K562 (cell line): ENCODE measurements around the gene SUPT7L. TPM values are rescaled to one million over a fixed set of nuclear protein-coding genes. Genes with fewer than 3 reads are reported as not detected.

Source experiments
- ATF3 ChIP-seq, 2 experiments: fragments of 450-650 bp in 1 of 2; sonication (generic) in 1 of 2; formaldehyde crosslinking in 1 of 2; IDR thresholded peaks in 1 of 2; conservative IDR thresholded peaks in 1 of 2; 2 replicates each; pipeline versions ENCODE4 v1.6.1 to v1.8.1; 2016 to 2023; ENCODE audit warnings: mild to moderate bottlenecking in 2 of 2, moderate library complexity in 2 of 2, inconsistent platforms in 1 of 2, missing genetic modification reagents in 1 of 2
- ATF7 ChIP-seq: fragments of 450-650 bp; IDR thresholded peaks from 2 replicates; pipeline ENCODE4 v1.7.1; 2014; ENCODE audit warnings: mild to moderate bottlenecking, moderate library complexity
- CREB1 ChIP-seq, 2 experiments: sonication (generic) in 1 of 2; formaldehyde crosslinking in 1 of 2; IDR thresholded peaks; 2 replicates each; pipeline versions ENCODE4 v1.6.1 to v1.8.0; 2012 to 2022; ENCODE audit warnings: inconsistent platforms in 1 of 2, mild to moderate bottlenecking in 1 of 2, missing genetic modification reagents in 1 of 2, moderate library complexity in 1 of 2
- DPF2 ChIP-seq: fragments of 450-650 bp; IDR thresholded peaks from 2 replicates; pipeline ENCODE4 v1.6.1; 2016
- JUND ChIP-seq, 2 experiments: IDR thresholded peaks; 2 replicates in 1 of 2; 3 replicates in 1 of 2; pipeline ENCODE4 v1.6.1; 2011; ENCODE audit warnings: borderline replicate concordance in 2 of 2, low read depth in 2 of 2, low read length in 2 of 2, improper control_type of control experiment in 1 of 2, missing biosample characterization in 1 of 2, missing genetic modification characterization in 1 of 2, missing genetic modification reagents in 1 of 2
- NR2C2 ChIP-seq, 2 experiments: fragments of 200-800 bp in 1 of 2; sonication (Bioruptor generic) in 1 of 2; sonication (generic) in 1 of 2; formaldehyde crosslinking in 1 of 2; IDR thresholded peaks; 2 replicates each; pipeline versions ENCODE4 v1.6.1 to v1.8.0; 2016 to 2022; ENCODE audit warnings: mild to moderate bottlenecking in 1 of 2, missing compliant biosample characterization in 1 of 2, missing genetic modification characterization in 1 of 2, missing genetic modification reagents in 1 of 2
- RNF2 ChIP-seq: sonication (generic); IDR thresholded peaks from 2 replicates; pipeline ENCODE4 v1.6.1; 2016
- SOX6 ChIP-seq: fragments of 450-650 bp; IDR thresholded peaks from 2 replicates; pipeline ENCODE4 v1.6.1; 2014; ENCODE audit warnings: mild to moderate bottlenecking
- ZKSCAN3 ChIP-seq: fragments of 250-450 bp; sonication (Bioruptor Pico); IDR thresholded peaks from 2 replicates; pipeline ENCODE4 v1.4.0; 2020
- ZNF347 ChIP-seq: fragments of 450-650 bp; formaldehyde crosslinking; IDR thresholded peaks from 2 replicates; pipeline ENCODE4 v1.4.0; 2020; ENCODE audit warnings: low read depth, mild to moderate bottlenecking, moderate library complexity
- ZNF766 ChIP-seq: fragments of 200-800 bp; sonication (Bioruptor generic); conservative IDR thresholded peaks from 2 replicates; pipeline ENCODE4 v1.6.1; 2016; ENCODE audit warnings: missing genetic modification characterization, missing compliant biosample characterization
- polyA plus RNA-seq, 8 experiments: library from polyadenylated mRNA; depleted of rRNA in 4 of 8; stranded (reverse) in 5 of 8; unstranded in 3 of 8; fragments of >200 nt; fragmentation: Nextera tagmentation in 2 of 8; fragmentation: Illumina TruSeq in 1 of 8; extraction: Ambion mirVana in 2 of 8; extraction: Trizol in 1 of 8; gene quantifications; 2 replicates each; pipeline versions ENCODE4 v1.2.1 to v1.2.3, GENCODE V29; 2011 to 2014; ENCODE audit warnings: inconsistent platforms in 1 of 8, missing spikeins in 1 of 8
- total RNA-seq, 7 experiments: library from RNA; depleted of rRNA in 6 of 7; stranded (reverse); fragments of >200 nt in 6 of 7; fragmentation: Illumina TruSeq in 2 of 7; extraction: Trizol in 2 of 7; gene quantifications; 2 replicates each; pipeline versions ENCODE4 v1.2.1 to v1.2.3, GENCODE V29; 2011 to 2021; ENCODE audit warnings: low replicate concordance in 1 of 7
- TF ChIP-seq, protein P1 (sequence below): sonication (generic); formaldehyde crosslinking; IDR thresholded peaks from 2 replicates; pipeline ENCODE4 v1.8.0; 2023; ENCODE audit warnings: missing genetic modification reagents, mild to moderate bottlenecking, borderline replicate concordance

The SUPT7L gene
- total and polyA plus RNA-seq, 9 of the 15 experiments (the other 6 are each of a cell fraction or from before 2014, with no cell fraction given), result 22.0 to 72.8 (median 40.2) TPM

DNA sequence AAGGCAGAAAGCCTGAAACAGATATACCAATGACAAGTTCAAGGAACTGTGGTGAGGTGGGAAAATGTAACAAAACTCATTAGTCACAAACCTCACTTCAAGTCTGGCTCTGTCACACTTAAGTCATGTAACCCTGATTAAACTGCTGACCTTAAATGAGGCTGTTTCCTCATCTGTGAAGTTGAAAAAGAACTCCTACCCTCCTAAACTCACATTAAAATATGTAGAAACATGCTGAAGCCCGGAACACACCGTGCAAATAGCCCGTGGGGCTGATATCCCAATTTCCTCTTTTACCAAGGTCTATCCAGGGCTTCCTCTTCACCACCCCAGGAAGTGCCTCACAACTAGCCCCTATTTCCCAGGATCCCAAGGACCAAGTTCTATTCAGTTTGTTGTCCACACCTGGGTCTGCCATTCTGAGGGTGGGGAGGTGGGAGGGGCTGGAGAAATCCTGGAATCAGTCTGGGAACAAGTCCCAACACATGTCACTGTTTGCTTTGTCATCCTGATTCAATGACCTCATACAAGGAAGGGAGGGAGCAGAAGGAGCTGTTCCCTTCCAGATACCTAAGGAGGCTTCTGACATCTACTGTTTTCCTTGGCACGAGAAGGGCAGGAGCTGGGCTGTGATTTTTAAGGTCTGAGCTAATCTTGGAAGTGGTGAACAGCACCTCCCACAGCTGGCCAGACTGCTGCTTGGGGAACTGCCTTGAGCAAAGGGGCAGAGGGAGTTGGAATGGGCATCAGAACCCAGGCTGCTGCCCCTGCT, 42.6 kb upstream of the SUPT7L start (continued):
- no peak for TF ChIP-seq NR2C2 (CRISPR knock-in tag; IDR thresholded peaks at IDR 0.05)
- TF ChIP-seq NR2C2 (tag; IDR thresholded peaks at IDR 0.05), result peak; percentile 35; the same call in 1 of the 2 replicates
- no peak for TF ChIP-seq CREB1 (IDR thresholded peaks at IDR 0.05)
- TF ChIP-seq CREB1 (CRISPR knock-in tag; IDR thresholded peaks at IDR 0.05), result 0 out of 2 replicates have a peak, but pooled peaks have one; percentile 22
- TF ChIP-seq, protein P1, sequence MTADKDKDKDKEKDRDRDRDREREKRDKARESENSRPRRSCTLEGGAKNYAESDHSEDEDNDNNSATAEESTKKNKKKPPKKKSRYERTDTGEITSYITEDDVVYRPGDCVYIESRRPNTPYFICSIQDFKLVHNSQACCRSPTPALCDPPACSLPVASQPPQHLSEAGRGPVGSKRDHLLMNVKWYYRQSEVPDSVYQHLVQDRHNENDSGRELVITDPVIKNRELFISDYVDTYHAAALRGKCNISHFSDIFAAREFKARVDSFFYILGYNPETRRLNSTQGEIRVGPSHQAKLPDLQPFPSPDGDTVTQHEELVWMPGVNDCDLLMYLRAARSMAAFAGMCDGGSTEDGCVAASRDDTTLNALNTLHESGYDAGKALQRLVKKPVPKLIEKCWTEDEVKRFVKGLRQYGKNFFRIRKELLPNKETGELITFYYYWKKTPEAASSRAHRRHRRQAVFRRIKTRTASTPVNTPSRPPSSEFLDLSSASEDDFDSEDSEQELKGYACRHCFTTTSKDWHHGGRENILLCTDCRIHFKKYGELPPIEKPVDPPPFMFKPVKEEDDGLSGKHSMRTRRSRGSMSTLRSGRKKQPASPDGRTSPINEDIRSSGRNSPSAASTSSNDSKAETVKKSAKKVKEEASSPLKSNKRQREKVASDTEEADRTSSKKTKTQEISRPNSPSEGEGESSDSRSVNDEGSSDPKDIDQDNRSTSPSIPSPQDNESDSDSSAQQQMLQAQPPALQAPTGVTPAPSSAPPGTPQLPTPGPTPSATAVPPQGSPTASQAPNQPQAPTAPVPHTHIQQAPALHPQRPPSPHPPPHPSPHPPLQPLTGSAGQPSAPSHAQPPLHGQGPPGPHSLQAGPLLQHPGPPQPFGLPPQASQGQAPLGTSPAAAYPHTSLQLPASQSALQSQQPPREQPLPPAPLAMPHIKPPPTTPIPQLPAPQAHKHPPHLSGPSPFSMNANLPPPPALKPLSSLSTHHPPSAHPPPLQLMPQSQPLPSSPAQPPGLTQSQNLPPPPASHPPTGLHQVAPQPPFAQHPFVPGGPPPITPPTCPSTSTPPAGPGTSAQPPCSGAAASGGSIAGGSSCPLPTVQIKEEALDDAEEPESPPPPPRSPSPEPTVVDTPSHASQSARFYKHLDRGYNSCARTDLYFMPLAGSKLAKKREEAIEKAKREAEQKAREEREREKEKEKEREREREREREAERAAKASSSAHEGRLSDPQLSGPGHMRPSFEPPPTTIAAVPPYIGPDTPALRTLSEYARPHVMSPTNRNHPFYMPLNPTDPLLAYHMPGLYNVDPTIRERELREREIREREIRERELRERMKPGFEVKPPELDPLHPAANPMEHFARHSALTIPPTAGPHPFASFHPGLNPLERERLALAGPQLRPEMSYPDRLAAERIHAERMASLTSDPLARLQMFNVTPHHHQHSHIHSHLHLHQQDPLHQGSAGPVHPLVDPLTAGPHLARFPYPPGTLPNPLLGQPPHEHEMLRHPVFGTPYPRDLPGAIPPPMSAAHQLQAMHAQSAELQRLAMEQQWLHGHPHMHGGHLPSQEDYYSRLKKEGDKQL (CRISPR knock-in tag), result 0 out of 2 replicates have a peak, but pooled peaks have one; percentile 40
- TF ChIP-seq ZKSCAN3 (CRISPR knock-in tag), result no peak
- no peak for TF ChIP-seq RNF2
- no peak for TF ChIP-seq ZNF766 (CRISPR knock-in tag)
- TF ChIP-seq ZNF347 (CRISPR knock-in tag), result no peak
- TF ChIP-seq ATF3 (IDR thresholded peaks at IDR 0.05), result peak; percentile 83
- TF ChIP-seq ATF3 (CRISPR knock-in tag; conservative IDR thresholded peaks at IDR 0.05), result no peak
- TF ChIP-seq JUND (IDR thresholded peaks at IDR 0.05; ENCODE audit: borderline replicate concordance, low read depth, low read length), result peak; percentile 83
- peak; percentile 92 for TF ChIP-seq JUND (tag; IDR thresholded peaks at IDR 0.05; ENCODE audit: borderline replicate concordance, low read depth, low read length)
- TF ChIP-seq SOX6, result no peak
- TF ChIP-seq ATF7, result peak; percentile 94
- TF ChIP-seq DPF2, result 0 out of 2 replicates have a peak, but pooled peaks have one; percentile 42
